M059J (cell line): ENCODE results near the gene ABT1. TPM values are rescaled to one million over a fixed set of nuclear protein-coding genes. Genes with fewer than 3 reads are reported as not detected.

ENCODE experiments used
- DNase-seq: peaks from one replicate; pipeline ENCODE4 v3.0.0-alpha.2; 2012; ENCODE audit warnings: low read depth
- total RNA-seq: library from RNA; depleted of rRNA; stranded (reverse); fragments of >200 nt; shearing (Covaris generic); gene quantifications from 2 replicates; pipeline ENCODE4 v1.2.3, GENCODE V29; 2014; rRNA removed

ABT1 gene
- total RNA-seq, 1 experiment from 2014 or later, result 25.7 TPM

DNA sequence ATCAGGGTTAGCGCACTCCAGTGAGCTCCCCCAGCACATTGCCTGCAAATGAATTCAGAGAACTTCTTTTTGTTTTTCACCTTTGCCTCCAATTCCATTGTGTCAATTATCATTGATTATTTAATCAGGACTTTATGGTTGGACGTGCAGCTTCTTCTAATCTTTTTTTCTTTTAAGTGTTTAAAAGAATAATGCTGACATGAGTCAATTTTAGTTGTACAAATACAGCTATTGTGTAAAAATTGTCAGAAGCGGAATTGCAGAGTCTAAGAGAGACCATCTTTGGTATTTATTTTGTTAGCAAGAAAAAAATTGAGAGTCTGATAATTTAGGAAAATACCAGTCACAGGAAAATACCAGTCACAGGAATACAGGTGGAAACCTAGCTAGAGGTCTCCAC, 5.5 kb downstream of the ABT1 start:
- no peak for DNase-seq

GRCh38 chr6:26604026-26604425, 7.3 kb downstream of the ABT1 start:
- no peak for DNase-seq

DNA sequence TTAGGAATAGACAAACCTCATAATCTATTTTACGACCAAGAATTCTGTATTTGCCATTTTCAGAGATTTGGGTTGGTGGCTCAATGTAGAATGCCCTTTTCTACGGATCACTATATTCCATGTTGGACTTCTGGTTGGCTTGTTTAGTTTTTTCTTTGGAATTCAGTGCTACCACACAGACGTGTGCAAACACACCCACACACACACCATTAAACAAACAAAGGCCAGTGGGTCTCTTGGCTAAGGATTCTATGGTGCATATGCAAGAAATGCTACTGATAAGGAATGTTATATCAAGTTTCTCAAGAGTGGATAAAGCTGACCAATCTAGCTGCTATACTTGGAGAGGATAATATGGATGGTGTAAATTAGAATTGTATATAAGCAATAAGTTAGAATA, 8.0 kb downstream of the ABT1 start:
- DNase-seq, result no peak

DNA sequence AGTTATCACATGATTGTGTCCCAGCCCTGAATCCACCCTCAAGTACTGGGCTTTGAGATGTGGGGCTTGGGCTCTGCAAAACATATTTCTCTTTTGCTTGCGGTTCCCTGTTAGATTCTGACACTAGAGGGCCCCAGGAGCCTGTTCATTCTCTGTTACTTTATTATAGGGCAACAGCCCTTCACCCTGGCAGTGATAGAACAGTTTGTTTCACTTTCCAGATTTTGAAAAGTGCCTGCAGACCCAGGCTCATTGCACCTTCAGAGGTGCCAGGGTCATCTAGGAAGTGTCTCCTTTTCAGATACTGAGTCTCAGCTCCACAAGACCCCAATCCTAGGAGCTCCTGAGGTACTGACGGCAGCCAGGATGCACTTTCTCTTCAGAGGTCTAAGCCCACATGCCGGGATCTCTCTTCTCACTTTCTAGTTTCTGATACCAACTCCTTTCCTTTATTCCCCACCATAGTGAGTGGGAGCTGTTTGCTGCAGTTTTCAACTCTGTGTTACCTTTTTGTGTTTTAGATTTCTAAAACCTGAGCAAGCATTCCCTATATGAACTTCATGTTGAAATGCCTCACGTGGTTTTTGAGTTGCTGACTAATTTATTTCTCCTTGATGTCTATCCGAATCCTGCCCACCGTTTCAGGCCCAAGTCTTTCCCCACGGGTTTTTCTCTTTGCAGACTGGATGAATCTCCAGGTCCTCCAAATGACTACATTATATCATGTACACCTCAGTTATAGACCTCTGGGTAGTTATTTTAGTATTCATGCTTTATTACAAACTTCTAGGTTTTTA, 10.9 kb downstream of the ABT1 start:
- DNase-seq, result peak; percentile 76

GRCh38 chr6:26609463-26609862, 12.7 kb downstream of the ABT1 start:
- no peak for DNase-seq

DNA sequence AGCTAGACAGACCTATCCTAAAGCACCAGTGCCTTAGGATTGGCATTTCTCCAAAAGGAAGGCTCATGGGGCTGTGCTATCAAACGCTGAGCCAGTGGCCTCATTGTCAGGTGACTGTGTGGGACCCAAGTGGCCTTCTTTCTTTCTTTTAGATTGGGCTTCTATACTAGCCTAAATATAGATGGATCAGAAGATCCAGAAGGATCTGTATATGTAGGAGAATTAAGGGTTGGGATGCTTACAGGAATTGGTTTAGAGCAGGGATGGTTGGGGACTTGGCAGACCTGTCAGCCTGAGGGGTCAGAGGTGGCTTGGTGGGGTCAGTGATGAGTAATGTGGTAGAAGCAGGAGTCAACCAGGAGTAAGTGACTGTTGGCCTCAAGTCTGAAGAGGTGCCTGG, 14.8 kb downstream of the ABT1 start:
- DNase-seq, result no peak

GRCh38 chr6:26613201-26613600, 16.4 kb downstream of the ABT1 start:
- DNase-seq, result no peak

GRCh38 chr6:26613689-26614683, 17.2 kb downstream of the ABT1 start:
- no peak for DNase-seq

DNA sequence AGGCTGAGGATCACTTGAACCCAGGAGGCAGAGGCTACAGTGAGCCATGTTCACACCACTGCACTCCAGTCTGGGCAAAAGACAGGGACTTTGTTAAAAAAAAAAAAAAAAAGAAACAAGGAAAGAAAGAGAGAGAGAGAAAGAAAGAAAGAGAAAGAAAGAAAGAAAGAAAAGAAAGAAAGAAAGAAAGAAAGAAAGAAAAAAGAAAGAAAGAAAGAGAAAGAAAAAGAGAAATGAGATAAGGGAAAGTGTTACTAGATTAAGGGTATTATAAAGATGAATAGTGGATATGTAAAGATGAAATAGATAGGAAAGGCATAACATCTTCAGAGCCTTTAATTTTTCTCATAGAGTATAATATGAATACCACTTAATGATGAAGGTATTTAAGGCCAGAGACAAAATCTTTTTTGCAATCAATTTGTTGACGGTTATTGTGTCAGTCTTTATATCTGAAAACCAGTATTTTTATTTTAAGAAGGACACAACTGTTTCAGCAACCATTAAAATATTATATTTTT, 26.6 kb downstream of the ABT1 start:
- no peak for DNase-seq

GRCh38 chr6:26624557-26624956, 27.8 kb downstream of the ABT1 start:
- no peak for DNase-seq

- no peak for DNase-seq
Measured at GRCh38 chr6:26627843-26628242, 31.1 kb downstream of the ABT1 start.

DNA sequence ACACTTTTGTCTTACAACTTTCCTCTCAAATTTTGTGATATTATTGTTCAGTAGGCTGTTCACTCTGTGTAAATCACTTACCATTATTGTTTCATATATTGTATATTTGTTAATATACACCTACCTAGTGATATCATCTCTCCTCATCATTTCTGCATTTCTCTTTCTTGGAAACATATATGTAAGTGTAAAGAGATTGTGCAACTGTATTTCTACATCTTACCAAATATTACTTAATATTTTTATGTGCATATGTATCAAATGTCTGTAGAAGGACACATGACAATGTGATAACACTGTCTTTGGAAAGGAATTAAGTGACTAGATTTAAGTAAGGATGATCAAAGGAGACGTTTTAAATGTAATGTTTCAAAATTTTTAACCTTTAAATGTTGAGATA, 32.6 kb downstream of the ABT1 start:
- DNase-seq, result no peak

- no peak for DNase-seq
Measured at GRCh38 chr6:26640806-26641205, 44.1 kb downstream of the ABT1 start.

- DNase-seq, result no peak
Measured at GRCh38 chr6:26646074-26646473, 49.3 kb downstream of the ABT1 start.

Other genes starting within 250 kb of the ABT1 start
- gene BTN3A2, start 231.8 kb upstream of the ABT1 start, total RNA-seq, result 55.2 and 56.8 TPM in 2 replicates
- gene BTN2A2, start 213.8 kb upstream of the ABT1 start, total RNA-seq, result 25.1 and 26.0 TPM in 2 replicates
- 72.0 and 72.7 TPM in 2 replicates for gene BTN3A1, start 194.7 kb upstream of the ABT1 start, total RNA-seq
- gene BTN3A3, start 156.4 kb upstream of the ABT1 start, total RNA-seq, result 29.8 and 33.2 TPM in 2 replicates
- gene BTN2A1, start 139.0 kb upstream of the ABT1 start, total RNA-seq, result 23.2 and 35.0 TPM in 2 replicates
- gene BTN1A1, start 96.7 kb upstream of the ABT1 start, total RNA-seq, result 0.10 TPM in 1 of 2 replicates, not detected in the other
- 144 and 161 TPM in 2 replicates for gene HMGN4, start 58.6 kb upstream of the ABT1 start, total RNA-seq
- 18.5 and 21.9 TPM in 2 replicates for gene ZNF322, start 62.8 kb downstream of the ABT1 start, total RNA-seq